SU-DHL-6 (cell line): ENCODE data around the gene RIPPLY2.

Experiments used
- H2AFZ ChIP-seq: fragments of 200-600 bp; sonication (generic); 2 replicates; pipeline ENCODE4 v1.6.1; 2014; ENCODE audit warnings: low read depth, mild to moderate bottlenecking, moderate library complexity, mixed read lengths, antibody characterized with exemption, low read length; ENCODE audit not compliant: severe bottlenecking
- H3F3A ChIP-seq: fragments of 200-600 bp; shearing (Covaris generic); 2 replicates; pipeline ENCODE4 v1.6.0; 2016; ENCODE audit warnings: antibody characterized with exemption, mild to moderate bottlenecking; ENCODE audit not compliant: insufficient read depth
- H3K27ac ChIP-seq: fragments of 200-600 bp; sonication (generic); 2 replicates; pipeline ENCODE4 v1.5.1; 2016; ENCODE audit warnings: low read depth, mild to moderate bottlenecking, low read length, moderate library complexity, mixed read lengths
- H3K27me3 ChIP-seq: fragments of 200-600 bp; sonication (generic), shearing (Covaris generic); 2 replicates; pipeline ENCODE4 v1.6.0; 2014; ENCODE audit warnings: mild to moderate bottlenecking, low read length
- H3K36me3 ChIP-seq: fragments of 200-600 bp; sonication (generic); 2 replicates; pipeline ENCODE4 v1.6.1; 2014; ENCODE audit warnings: mild to moderate bottlenecking, low read length, mixed read lengths
- H3K4me2 ChIP-seq: fragments of 300-600, 200-600 bp; shearing (Covaris generic), sonication (generic); 2 replicates; pipeline ENCODE4 v1.6.0; 2014; ENCODE audit warnings: low read length, low read depth, mild to moderate bottlenecking; ENCODE audit not compliant: poor library complexity, severe bottlenecking
- H3K4me3 ChIP-seq: fragments of 200-600 bp; sonication (generic); 2 replicates; pipeline ENCODE4 v1.5.1; 2014; ENCODE audit warnings: antibody characterized with exemption, low read length, mild to moderate bottlenecking, mixed read lengths; ENCODE audit not compliant: insufficient read depth, poor library complexity, severe bottlenecking
- H3K79me2 ChIP-seq: fragments of 200-600 bp; sonication (generic); 2 replicates; pipeline ENCODE4 v1.6.1; 2014; ENCODE audit warnings: mild to moderate bottlenecking, low read length, moderate library complexity; ENCODE audit not compliant: insufficient read depth
- H3K9ac ChIP-seq: fragments of 200-600 bp; sonication (generic); 2 replicates; pipeline ENCODE4 v1.7.0; 2014; ENCODE audit warnings: mild to moderate bottlenecking, low read length
- H3K9me2 ChIP-seq: fragments of 200-600 bp; sonication (generic); replicated peaks from 2 replicates; pipeline ENCODE4 v1.6.1; 2014; ENCODE audit warnings: low read length; ENCODE audit not compliant: insufficient read depth
- H3K9me3 ChIP-seq: fragments of 200-600 bp; sonication (generic); 2 replicates; pipeline ENCODE4 v1.6.1; 2014; ENCODE audit warnings: low read length, mixed read lengths; ENCODE audit not compliant: insufficient read depth
- H4K20me1 ChIP-seq: fragments of 200-600 bp; sonication (generic); 2 replicates; pipeline ENCODE4 v1.6.1; 2014; ENCODE audit warnings: low read depth, mild to moderate bottlenecking, antibody characterized with exemption, low read length, moderate library complexity, mixed read lengths
- CTCF ChIP-seq: fragments of 200-600 bp; sonication (generic); IDR thresholded peaks from one replicate; pipeline ENCODE4 v1.5.1; 2017; ENCODE audit warnings: antibody characterized with exemption, mild to moderate bottlenecking, low read length, moderate library complexity; ENCODE audit not compliant: insufficient read depth, poor library complexity, severe bottlenecking
- EZH2phosphoT487 ChIP-seq: fragments of 200-600 bp; sonication (generic), shearing (Covaris generic); conservative IDR thresholded peaks from 2 replicates; pipeline ENCODE4 v1.6.1; 2018; ENCODE audit warnings: mild to moderate bottlenecking, antibody characterized with exemption, low read length, moderate library complexity, mixed read lengths

RIPPLY2 gene

GRCh38 chr6:83847179-83847578 lies 6.0 kb upstream of the RIPPLY2 start:
- H3K4me3 ChIP-seq, result no peak overlapping the region
- H2AFZ ChIP-seq, result no peak overlapping the region
- no peaks in the 10 kb centered on the region for H3K9me3 ChIP-seq
- no peak for TF ChIP-seq CTCF
- no peak for TF ChIP-seq EZH2phosphoT487
- no peak overlapping the region for H3K4me2 ChIP-seq
- no peaks in the 10 kb centered on the region for H3F3A ChIP-seq
- no peaks in the 10 kb centered on the region for H3K79me2 ChIP-seq
- H3K9ac ChIP-seq, result no peak overlapping the region
- no peaks in the 10 kb centered on the region for H3K36me3 ChIP-seq
- H3K27me3 ChIP-seq, result no peaks in the 10 kb centered on the region
- no peaks in the 10 kb centered on the region for H4K20me1 ChIP-seq
- no peaks in the 10 kb centered on the region for H3K9me2 ChIP-seq
- no peak overlapping the region for H3K27ac ChIP-seq

- Histone ChIP-seq H3K9me3 (no peaks in the 10 kb centered on the region), H2AFZ (no peak overlapping the region), H3K79me2 (no peaks in the 10 kb centered on the region), H3K27ac (no peak overlapping the region), H4K20me1 (no peaks in the 10 kb centered on the region), H3F3A (no peaks in the 10 kb centered on the region), H3K9ac (no peak overlapping the region), H3K4me2 (no peak overlapping the region), H3K27me3 (no peaks in the 10 kb centered on the region), H3K9me2 (no peaks in the 10 kb centered on the region), H3K4me3 (no peak overlapping the region), H3K36me3 (no peaks in the 10 kb centered on the region)
- TF ChIP-seq EZH2phosphoT487 (no peak), CTCF (no peak)
Measured at GRCh38 chr6:83849127-83849526, 4.0 kb upstream of the RIPPLY2 start.

- H3K27ac ChIP-seq, result no peak overlapping the region
- H3K9me2 ChIP-seq, result no peaks in the 10 kb centered on the region
- H3K9ac ChIP-seq, result no peak overlapping the region
- H3K4me3 ChIP-seq, result no peak overlapping the region
- TF ChIP-seq CTCF (no peak), EZH2phosphoT487 (no peak)
- H3K79me2 ChIP-seq, result no peaks in the 10 kb centered on the region
- no peak overlapping the region for H2AFZ ChIP-seq
- no peak overlapping the region for H3K4me2 ChIP-seq
- no peaks in the 10 kb centered on the region for H3K9me3 ChIP-seq
- H4K20me1 ChIP-seq, result no peaks in the 10 kb centered on the region
- no peaks in the 10 kb centered on the region for H3K27me3 ChIP-seq
- no peaks in the 10 kb centered on the region for H3F3A ChIP-seq
- no peaks in the 10 kb centered on the region for H3K36me3 ChIP-seq
Measured at GRCh38 chr6:83849610-83850009, 3.5 kb upstream of the RIPPLY2 start.
